NK-92 treated with Interleukin-12 subunit alpha and Interleukin-12 subunit beta, amount 100 ng/mL, for 24 hours (cell line): ENCODE measurements around the gene TSEN15.
"Not testable (repeated sequence)": the region's sequence is repeated elsewhere in the genome, so short reads cannot be mapped to it uniquely, and the experiment has no call there.

Source experiments
- DNase-seq: peaks from one replicate; lab custom pipeline; 2025; lab: John Stamatoyannopoulos, UW

The TSEN15 gene

DNA sequence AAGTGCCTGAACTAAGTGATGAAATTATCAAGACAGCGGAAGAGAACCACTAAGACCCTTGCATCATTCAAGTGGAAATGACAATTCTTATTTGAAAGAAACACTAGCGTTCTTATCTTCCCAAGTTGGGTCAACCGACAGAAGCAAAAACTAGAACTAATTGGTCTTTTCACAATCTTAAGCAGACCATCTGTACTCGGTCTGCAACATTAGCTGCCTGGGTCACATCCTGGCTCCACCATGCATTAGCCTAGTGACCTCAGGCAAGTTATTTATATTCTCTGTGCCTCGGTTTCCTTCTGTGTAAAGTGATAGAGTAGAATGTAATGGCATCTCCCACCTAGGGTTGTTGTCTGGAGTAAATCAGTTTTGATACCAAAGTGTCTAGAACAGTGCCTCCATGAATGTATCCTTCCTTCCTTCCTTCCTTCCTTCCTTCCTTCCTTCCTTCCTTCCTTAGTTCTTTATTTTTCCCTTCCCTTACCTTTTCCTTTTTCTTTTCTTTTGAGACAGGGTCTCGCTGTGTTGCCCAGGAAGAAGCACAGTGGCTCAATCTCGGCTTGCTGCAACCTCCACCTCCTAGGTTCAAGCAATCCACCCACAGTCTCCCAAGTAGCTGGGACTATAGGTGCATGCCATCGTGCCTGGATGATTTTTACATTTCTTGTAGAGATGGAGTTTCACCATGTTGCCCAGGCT, 20.0 kb upstream of the TSEN15 start:
- DNase-seq, result no peak

DNA sequence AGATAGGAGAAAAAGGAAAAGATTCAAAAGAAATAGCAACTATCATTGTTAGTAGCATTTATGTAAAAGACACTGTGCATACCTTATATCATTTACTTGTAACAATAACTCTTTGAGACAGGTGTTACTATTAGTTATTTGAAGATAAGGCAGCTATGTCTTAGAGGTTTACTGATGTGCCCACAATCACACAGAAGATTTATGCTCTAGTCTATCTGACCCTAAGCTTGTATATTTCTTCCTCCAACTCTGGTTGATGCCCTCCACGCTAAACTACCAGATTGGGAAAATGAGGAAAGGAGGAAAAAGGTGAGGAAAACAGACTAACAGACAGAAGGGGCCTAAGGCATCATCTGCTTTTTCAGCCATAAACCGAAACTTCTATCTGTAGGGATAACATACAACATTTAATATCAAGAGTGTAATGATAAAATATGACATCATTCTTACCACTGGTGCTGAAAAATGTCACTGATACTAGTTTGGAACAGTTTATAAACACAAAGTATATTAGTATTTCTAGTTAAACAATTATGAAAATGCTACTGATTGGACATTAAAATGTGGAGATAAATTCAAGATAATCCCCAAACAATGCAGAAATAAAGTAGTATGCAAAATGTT, 19.1 kb upstream of the TSEN15 start:
- DNase-seq, result no peak

DNA sequence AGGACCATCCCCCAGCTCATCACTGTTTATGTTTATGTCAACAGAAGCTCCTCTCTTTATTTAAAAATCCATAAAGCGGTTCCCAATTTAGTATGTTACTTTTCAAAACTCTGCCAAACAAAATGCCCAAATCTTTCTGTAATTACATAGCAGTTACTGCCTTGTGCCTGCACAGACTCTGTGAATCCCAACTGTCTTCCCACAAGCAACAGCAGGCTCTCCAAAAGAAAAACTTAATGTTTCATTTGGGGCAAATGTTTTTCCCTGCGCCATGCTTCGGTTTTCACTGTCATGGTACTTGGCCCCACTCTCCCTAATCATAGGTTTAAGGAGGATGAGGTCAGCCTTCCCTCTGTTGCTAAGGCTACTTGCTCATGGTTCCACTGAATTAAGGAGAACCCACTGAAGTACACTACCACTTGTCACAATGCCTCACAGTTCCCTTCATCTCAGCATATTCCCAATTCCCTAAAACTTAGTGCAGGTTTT, 18.6 kb upstream of the TSEN15 start:
- no peak for DNase-seq

DNA sequence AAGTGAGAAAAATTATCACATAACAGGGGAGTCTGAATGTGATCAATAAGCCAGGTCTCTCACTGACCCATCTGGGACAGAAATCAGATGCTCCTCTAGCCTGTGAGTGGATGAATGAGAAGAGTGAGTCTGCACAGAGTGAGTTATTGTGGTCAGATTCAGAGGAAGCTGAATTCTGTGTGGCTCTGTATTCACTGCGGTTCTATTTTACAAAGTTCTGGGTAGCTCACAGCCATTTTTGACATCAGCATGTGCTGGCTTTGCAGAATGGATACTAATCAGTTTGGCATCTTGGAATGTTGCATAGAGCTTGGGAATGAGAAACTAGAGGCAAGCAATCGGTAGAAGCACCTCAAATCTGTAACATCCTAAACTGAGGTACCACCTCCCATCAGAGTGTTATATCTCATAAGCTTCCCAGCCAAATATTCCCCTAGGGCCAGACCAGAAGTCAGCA, 17.8 kb upstream of the TSEN15 start:
- no peak for DNase-seq

DNA sequence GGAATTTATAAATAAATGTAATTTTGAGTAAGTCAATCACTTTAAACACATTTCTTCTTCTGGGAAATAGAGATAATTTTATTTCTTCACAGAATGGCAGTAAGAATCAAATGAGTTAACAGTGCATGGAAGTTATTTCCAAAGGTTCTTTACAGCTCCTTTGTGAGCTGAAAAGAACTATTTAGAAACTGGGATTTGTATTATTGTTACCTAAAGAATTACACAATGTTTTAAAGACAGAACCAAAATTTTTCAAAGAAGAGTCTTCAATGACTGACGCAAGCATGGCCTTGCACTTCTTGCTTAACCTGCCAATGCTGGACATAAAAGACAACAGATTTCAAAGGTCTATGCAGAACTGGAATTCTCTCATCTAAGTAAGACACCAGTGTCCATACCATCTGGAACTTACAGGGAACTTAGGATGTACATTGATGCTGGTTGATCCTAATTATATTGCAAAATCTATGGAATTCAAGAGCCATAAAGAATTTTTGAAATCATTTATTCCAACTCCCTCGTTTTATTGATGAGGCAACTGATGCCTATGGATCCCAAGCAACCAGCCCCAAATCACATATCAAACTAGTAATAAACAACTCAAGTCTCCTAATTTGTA, 16.7 kb upstream of the TSEN15 start:
- DNase-seq, result no peak

DNA sequence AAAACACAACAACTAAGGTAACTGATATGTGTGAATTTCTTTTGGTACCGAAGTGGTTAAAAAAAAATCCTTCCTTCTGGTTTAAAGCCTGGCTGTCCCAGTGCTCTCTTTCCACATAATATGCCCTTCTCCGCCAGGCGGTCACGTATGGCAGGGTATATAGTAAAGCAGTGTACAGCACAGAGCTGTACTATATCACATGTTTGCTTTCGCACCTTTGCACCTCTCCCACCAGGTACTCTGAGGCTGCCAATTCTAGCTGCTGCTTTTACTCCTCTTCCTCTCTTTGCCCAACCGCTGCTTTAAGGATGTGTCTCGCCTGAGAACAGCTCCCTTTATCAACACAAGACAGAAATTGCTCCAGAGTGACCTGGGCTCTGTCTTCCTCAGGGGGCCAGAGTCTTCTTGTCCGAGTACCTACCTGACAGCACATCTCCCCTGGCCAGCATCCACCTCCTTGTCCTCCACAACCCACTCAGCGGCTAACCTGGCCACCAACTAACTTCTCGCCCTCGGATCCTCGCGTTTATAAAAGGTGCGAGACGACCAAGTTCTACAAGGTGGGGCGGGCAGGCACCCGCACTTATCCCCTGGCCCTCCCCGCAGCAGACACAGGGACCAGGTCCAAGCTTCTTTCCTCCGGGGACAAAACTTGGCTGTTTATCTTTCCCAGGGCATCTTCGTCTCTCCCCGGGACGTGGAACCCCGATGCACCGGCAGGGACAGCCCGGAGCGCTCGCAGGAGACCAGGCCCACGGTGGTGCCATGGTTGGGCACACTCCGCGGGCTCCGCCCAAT, 15.6 kb upstream of the TSEN15 start:
- no peak for DNase-seq

DNA sequence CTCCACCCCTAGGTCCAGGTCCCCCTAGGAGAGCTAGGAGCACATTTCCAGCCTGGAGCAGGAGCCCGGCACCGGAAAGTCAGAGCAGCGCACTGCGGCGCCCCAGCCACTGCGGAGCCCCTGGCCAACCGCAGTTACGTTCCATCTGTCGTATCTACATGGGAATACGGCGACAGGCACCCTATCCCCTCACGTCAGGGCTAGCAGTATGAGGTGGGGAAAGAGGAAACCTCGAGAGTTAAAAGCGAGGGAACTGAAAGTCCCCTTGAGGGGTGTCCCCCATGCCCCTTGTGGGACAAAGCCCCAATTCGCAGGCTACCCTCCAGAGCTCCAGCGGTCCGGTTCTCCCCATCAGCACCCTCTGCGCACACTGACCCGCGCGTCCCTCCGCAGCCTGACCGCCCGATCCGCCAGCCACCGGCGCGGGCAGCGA, 15.0 kb upstream of the TSEN15 start:
- DNase-seq, result no peak

DNA sequence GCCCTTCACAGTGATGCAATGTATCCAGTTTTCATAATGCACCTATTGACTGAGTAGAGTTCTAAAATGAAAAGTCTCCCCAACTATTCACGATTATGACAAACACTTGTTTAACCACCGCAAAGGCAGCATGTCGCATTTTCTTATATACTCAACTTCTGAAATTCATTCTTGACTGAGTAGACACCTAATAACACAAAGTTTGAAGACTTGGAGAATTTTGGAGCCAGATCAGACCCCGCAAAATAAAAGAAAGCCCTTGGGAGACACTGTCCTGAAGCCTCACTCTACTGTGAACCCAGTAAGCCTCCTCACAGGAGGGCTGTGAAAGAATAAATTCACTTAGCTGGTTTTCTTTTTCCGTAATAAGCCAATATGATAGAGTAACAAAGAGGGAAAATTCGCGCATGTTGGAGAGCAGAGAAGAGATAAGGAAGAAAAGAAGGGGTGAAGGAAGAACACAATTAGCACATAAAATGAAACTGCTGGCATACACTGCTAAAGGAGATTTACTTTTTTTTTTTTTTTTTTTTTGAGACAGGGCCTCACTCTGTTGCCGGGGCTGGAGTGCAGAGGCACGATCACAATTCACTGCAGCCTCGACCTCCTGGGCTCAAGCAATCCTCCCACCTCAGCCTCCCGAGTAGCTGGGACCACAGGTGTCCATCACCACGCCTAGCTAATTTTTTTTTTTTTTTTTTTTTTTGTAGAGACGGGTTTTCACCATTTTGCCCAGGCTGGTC, 13.5 kb upstream of the TSEN15 start:
- no peak for DNase-seq

DNA sequence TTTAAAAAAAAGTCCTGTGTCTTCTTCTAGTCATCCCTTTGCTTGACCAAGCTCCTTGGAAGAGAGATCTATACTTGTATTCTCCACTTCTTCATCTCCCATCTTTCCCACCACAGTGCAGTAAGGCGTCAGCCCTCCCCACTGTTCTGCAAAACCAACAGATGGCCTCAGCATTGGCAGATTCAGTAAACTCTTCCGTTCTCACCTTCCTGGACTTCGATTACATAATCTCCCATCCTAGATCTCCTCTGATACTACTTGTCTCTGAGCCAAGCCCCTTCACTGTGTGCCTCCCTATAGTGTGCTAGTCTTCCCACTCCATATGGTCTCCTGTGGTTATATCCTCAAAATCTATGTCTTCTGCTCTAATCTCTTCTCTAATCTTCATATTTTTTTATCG, 12.4 kb upstream of the TSEN15 start:
- no peak for DNase-seq

DNA sequence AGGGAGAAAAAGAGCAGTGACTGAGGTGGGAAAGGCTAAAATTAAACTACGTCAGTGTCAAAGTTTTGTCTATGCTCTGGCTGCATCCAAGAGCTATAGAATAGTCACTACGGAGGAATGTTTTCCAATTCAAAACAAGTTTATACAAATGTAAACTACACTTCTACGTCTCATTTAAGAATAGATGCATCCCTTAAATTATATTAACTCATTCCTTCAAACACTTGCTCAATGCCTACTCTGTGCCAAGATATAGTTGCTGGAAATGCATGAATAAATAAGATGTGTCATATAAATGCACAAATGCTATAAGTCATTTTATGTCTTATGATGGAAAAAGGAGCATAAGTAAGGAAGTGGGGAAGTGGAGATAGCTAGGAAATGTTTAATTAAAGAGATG, 9.8 kb upstream of the TSEN15 start:
- DNase-seq, result no peak

DNA sequence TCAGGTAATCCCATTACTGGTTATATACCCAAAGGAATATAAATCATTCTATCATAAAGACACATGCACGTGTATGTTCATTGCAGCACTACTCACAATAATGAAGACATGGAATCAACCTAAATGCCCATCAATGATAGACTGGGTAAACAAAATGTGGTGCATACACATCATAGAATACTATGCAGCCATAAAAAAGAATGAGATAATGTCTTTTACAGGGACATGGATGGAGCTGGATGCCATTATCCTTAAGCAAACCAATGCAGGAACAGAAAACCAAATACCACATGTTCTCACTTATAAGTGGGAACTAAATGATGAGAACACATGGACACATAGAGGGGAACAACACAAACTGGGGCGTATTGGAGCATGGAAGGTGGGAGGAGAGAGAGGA, 8.2 kb upstream of the TSEN15 start:
- not testable (repeated sequence) for DNase-seq

DNA sequence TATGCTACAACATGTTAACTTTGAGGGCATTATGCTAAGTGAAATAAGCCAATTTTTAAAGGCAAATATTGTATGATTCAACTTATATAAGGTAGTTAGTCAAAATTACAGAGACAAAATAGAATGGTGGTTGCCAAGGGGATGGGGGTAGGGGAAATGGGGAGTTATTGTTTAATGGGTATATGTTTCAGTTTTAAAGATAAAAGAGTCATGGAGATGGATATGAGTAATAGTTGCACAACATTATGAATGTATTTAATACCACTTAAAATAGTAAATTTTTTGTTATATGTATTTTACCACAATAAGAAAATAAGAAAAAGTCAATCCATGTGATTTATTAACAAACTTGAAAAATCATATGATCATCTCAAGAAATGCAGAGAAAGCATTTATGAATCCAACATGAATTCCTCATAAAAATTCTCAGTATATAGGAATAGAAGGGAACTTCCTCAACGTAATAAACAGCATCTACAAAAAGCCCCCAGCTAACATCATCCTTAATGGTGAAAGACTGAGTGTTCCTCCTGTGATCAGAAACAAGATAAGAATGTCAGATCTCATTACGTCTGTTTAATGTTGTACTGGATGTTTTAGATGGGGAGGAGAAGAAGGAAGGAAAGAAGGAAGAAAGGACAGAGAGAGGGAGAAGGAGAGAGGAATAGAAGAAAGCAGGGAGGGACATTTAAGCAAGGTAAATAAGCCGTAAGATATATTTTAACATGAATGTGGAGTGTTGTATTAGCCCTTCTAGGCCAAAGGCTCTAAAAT, 6.7 kb upstream of the TSEN15 start:
- no peak for DNase-seq

DNA sequence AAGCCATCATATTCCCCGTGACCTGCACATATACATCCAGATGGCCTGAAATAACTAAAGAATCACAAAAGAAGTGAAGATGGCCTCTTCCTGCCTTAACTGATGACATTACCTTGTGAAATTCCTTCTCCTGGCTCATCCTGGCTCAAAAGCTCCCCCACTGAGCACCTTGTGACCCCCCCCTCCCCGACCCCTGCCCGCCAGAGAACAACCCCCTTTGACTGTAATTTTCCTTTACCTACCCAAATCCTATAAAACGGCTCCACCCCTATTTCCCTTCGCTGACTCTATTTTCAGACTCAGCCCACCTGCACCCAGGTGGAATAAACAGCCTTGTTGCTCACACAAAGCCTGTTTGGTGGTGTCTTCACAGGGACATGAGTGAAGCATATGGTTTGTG, 4.0 kb upstream of the TSEN15 start:
- DNase-seq, result not testable (repeated sequence)

DNA sequence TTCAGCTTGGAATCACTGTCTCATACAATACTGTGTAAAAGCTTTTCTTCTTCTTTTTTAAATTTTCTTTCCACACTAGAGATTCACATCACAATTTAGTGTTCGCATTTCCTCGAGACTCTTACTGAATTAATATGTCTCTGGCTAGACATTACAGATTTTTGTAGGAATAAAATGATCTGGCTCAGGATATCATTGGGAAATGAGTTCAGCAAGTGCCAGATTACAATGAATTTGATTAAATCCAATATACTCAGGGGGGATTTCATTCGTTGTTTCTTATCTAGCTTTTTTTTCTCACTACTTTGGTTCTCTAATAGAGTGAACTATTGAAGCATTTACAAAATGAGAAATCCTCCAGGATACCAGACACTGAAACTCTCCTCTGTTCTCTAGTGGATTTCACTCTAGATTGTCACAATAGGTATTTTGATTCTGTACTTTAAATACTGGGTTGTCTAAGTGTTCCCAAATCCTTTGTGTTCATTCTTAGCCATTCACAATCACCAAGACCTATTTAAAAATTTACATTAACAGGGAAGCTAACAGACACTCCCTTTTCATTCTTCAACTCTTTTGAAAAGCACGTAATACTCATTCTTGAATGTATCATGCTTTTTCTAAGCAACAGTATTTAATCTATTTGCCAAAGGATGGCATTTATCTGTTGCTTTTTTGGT, 2.8 kb upstream of the TSEN15 start:
- no peak for DNase-seq

DNA sequence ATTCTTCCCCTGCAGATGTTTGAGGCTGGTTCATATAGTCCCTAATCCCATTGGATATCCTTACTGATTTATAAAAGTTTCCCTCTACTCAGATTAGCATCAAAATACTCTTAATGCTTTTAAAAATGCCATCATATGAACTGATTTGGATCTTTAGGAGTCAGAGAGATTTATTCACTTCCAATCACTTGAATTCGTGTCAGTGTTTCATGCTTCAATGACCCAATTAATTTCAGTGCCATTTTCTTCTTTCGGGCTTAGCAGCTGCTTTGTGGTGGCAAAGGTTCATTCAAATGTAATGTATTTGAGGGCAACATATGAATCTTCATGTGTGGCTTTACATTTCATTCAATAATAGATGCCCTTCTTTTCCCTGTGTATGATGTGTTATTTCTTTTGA, 2.2 kb upstream of the TSEN15 start:
- no peak for DNase-seq

DNA sequence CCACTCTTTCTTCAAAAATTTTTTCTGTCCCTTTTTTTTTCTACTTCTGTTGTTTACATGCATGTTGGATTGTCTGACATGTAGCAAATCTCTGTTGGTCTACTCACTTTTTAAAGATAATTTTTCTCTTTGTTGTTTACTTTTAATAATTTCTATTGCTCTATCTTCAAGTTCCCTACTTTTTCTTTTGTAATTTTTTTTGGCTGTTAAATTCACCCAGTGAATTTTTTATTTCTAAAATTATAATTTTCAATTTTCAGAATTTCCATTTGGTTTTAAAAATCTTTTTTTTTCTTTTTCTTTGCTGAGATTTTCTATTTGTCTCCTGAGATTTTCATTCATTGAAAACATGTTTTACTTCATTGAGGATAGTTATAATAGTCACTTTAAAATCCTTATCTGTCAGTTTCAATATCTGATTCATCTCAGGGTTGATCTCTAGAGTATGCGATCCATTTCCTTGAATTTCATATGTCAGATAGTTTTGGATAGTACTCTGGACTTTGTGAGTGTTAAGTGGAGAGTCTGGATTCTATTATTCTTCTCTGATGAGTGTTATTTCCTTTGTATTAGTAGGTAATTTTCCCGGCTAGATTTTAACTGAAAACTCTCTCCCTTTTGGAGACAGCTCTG, 1.6 kb upstream of the TSEN15 start:
- DNase-seq, result no peak

DNA sequence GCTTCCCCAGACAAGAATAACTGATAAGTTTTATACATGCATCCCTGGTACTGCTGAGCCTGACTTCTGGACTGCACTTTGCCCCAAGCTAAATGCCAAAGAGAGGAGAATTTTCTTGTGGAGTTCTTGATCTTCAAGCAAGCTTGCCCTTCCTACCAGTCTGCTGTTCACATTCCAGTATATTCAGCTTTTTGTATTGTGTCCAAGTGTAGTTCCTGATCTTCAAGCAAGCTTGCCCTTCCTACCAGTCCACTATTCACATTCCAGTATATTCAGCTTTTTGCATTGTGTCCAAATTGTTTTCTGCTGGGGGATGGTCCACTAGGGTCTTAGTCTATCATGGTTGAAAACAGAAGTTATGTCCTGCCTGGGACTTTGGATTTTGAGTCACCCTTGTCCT, 894 bp upstream of the TSEN15 start:
- no peak for DNase-seq

DNA sequence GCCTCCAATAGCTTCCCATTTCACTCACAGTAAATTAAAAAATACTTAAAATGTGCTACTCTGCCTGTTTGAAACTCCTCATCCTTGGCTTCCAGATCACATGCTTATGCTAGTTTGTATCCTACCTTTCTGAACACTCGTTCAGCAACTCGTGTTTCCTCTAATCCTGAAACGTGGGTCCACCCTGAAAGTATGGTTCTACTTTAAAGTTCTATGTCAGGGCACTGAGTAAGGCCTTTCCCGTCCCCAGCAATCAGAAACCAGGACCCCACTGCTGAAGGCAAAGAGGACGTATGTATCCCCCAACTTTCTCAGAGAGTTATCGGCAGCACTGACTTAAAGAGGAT, 419 bp upstream of the TSEN15 start:
- peak; percentile 38 for DNase-seq

DNA sequence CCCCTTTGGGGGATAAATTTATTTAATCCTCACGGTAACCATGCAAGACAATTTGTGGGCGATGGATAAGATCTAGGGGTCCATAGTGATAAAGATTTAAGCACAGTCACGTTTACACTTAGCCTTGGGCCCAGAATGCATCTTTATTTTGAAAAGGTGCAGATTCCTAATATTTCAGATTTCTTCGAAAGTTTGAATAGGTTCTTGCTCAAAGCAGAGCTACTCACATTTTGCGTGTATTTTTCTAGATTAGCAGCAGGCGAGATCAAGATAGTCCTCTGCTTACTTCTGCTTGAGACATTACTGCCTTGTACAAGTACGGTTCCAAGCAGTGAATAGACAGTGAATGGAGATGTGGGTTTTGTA, 647 bp downstream of the TSEN15 start:
- no peak for DNase-seq

DNA sequence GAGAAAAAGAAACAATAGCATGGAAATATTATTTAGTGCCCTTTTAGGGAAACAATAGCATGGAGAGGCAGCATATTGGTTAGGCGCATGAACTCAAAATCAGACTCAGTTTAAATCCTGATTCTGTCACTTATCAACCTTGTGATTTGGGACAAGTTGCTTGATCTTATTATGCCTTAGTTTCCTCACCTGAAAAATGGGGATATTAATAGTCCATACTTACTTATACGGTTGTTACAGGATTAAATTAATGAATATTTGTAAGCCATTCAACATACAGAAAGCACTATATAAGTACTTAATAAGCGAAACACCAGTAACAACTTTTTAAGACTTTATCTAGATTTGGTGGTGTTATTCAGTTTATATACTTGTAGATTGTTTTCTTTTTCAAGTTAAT, 1.2 kb downstream of the TSEN15 start:
- DNase-seq, result no peak
